Type B pancreatic cell (in vitro differentiated cells): ENCODE results near the gene DOCK3. TPM values are rescaled to one million over a fixed set of nuclear protein-coding genes. Genes with fewer than 3 reads are reported as not detected.

Experiments used
- DNase-seq: peaks from one replicate; pipeline ENCODE4 v3.0.0; 2021; ENCODE audit warnings: mixed read lengths; ENCODE audit not compliant: unreplicated experiment; ENCODE audit errors: extremely low spot score
- H3K27ac Mint-ChIP-seq: 2 replicates; pipeline ENCODE4 v1.8.0; 2021; ENCODE audit warnings: mild to moderate bottlenecking, mixed read lengths
- H3K27me3 Mint-ChIP-seq: 2 replicates; pipeline ENCODE4 v1.8.0; 2021; ENCODE audit warnings: mixed read lengths
- H3K36me3 Mint-ChIP-seq: 2 replicates; pipeline ENCODE4 v1.8.0; 2021; ENCODE audit warnings: mixed read lengths
- H3K4me1 Mint-ChIP-seq: one replicate; pipeline ENCODE4 v1.8.0; 2021; ENCODE audit warnings: mixed read lengths; ENCODE audit not compliant: unreplicated experiment
- H3K4me3 Mint-ChIP-seq: 2 replicates; pipeline ENCODE4 v1.8.0; 2021; ENCODE audit warnings: mild to moderate bottlenecking, mixed read lengths
- H3K9me3 Mint-ChIP-seq: 2 replicates; pipeline ENCODE4 v1.8.0; 2021; ENCODE audit warnings: mixed read lengths
- total RNA-seq: library from RNA; stranded (reverse); gene quantifications from 2 replicates; pipeline ENCODE4 v1.2.1, GENCODE V29; 2021; ENCODE audit warnings: low replicate concordance
- TF ChIP-seq, protein P1 (sequence below): fragments of 200-600 bp; sonication (generic); conservative IDR thresholded peaks from 2 replicates; pipeline ENCODE4 v1.5.0; 2021; ENCODE audit warnings: antibody characterized with exemption, mild to moderate bottlenecking

DOCK3 gene
- total RNA-seq, 1 donor from 2014 or later = 5.9 TPM

DNA sequence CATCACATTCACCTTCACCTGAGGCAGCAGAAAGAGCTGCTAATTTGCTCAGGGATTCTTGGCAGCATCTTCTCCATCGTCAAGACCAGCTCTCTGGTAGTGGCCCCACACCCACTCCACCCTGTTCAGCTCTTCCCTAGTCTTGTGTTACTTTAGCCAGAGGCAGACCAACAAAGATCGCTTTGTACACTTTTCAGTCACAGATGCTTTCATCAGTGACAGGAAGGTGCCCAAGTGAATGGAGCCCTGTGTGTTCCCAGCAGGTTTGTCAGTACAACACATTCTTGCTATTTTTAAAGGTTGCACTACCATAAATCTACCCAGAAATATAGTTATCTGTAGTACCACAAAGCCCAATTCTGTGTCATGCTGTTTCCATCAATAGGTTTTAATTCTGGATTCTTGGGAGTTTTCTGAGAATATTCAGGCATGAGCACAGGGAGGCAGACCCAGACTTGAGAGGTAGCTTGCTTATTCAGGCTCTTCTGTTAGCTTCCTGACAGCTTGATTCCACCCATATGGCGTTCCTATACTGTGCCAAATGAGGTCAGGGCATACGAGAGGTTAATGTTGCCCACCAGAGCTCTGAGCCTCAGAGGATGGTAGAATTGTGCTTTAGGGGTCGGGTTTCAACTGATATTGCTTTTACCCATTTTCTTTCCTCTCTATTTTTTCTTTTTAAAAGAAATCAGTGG lies 600.5 kb downstream of the DOCK3 start:
- Mint-ChIP-seq H3K4me3 (no peak overlapping the region), H3K27me3 (no peaks in the 10 kb centered on the region), H3K9me3 (no peaks in the 10 kb centered on the region), H3K36me3 (no peaks in the 10 kb centered on the region), H3K4me1 (no peaks in the 10 kb centered on the region), H3K27ac (no peak overlapping the region)
- no peak for DNase-seq
- TF ChIP-seq, protein P1, sequence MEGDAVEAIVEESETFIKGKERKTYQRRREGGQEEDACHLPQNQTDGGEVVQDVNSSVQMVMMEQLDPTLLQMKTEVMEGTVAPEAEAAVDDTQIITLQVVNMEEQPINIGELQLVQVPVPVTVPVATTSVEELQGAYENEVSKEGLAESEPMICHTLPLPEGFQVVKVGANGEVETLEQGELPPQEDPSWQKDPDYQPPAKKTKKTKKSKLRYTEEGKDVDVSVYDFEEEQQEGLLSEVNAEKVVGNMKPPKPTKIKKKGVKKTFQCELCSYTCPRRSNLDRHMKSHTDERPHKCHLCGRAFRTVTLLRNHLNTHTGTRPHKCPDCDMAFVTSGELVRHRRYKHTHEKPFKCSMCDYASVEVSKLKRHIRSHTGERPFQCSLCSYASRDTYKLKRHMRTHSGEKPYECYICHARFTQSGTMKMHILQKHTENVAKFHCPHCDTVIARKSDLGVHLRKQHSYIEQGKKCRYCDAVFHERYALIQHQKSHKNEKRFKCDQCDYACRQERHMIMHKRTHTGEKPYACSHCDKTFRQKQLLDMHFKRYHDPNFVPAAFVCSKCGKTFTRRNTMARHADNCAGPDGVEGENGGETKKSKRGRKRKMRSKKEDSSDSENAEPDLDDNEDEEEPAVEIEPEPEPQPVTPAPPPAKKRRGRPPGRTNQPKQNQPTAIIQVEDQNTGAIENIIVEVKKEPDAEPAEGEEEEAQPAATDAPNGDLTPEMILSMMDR = no peak

DNA sequence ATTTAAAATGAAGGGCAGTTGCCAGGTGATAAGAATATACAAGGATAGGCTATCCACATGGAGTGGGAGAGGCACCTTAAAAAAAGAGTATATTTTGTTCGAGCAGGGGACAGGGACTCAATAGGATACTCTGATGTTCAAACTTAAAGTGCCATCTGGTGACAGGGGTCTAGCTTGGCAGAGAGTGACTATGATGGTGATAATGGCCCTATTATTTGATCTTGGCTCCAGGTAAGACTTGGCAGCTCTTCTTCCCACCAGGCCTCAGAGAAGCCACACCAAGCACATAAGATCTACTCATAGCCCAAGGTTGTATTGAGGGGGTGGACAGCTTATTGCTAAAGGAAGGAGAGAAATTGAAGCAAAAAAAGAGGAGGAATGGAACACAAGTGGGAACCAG lies 601.3 kb downstream of the DOCK3 start:
- Mint-ChIP-seq H3K36me3 (no peaks in the 10 kb centered on the region), H3K4me3 (no peak overlapping the region), H3K4me1 (no peaks in the 10 kb centered on the region), H3K27me3 (no peaks in the 10 kb centered on the region), H3K9me3 (no peaks in the 10 kb centered on the region), H3K27ac (no peak overlapping the region)
- no peak for DNase-seq
- TF ChIP-seq, protein P1 = no peak

DNA sequence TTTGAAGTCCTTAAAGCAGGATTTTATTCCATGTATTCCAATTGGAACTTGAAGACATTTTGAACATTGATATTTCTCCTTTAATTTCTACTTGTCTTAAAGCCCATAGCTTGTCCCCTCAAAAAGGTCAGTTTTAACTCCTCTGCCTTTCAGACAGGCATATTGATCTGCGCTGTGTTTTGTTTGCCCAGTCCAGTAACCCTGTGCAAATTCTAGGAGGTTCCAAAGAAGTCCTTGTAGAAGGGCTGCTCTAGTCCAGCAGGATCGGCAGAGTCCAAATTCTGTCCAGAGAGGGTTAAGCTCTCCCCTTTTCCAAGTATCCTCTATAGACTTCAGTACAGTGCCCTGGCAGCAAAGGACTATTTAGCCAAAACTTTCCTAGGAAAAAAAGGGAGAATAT lies 604.7 kb downstream of the DOCK3 start:
- no peak for DNase-seq
- H3K36me3 Mint-ChIP-seq = peaks cover 11% of the 10 kb centered on the region
- H3K4me3 Mint-ChIP-seq = no peak overlapping the region
- H3K9me3 Mint-ChIP-seq = no peaks in the 10 kb centered on the region
- no peaks in the 10 kb centered on the region for H3K4me1 Mint-ChIP-seq
- TF ChIP-seq, protein P1 = no peak
- no peaks in the 10 kb centered on the region for H3K27me3 Mint-ChIP-seq
- H3K27ac Mint-ChIP-seq = no peak overlapping the region

DNA sequence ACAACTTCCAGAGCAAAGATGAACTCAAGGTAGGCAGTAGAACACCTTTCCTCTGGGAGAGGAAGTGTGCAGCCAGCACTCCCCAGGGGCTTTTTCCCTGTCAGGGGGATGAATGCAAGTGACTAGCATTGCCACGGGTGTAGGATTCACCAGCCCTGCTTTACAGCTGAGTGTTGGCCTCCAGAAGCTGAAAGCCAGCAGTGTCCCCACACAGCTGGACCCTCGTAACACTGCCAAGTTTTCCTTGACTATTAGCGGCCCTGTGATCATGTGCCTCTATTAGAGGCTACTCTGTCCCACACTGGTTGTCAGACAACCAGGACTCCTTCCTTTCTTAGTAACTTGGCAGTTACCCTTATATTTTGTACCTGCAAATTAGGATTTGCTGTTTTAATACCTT lies 605.4 kb downstream of the DOCK3 start:
- Mint-ChIP-seq H3K4me1 (no peaks in the 10 kb centered on the region), H3K4me3 (no peak overlapping the region), H3K27ac (no peak overlapping the region), H3K9me3 (peaks cover 3% of the 10 kb centered on the region), H3K27me3 (no peaks in the 10 kb centered on the region), H3K36me3 (peaks cover 14% of the 10 kb centered on the region)
- TF ChIP-seq, protein P1 = no peak
- DNase-seq = no peak

DNA sequence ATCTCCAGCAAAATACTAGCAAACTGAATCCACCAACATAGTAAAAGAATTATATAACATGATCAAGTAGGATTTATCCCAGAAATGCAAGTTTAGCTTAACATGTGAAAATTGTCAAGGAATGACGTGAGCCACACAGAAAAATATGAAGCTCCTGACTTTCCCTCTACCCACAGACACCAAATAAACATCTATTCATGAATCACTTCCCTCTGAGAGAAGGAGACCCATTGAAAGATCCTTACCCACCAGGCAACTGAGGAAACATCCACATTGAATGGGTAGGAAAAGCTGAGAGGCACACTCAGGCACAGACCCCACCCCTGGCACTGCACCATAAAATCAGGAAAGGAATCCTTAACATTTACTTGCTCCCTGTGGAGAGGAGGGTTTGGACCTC lies 608.2 kb downstream of the DOCK3 start:
- DNase-seq = no peak
- TF ChIP-seq, protein P1 = no peak
- Mint-ChIP-seq H3K36me3 (peaks cover 21% of the 10 kb centered on the region), H3K4me1 (no peaks in the 10 kb centered on the region), H3K9me3 (peaks cover 5% of the 10 kb centered on the region), H3K27me3 (no peaks in the 10 kb centered on the region), H3K27ac (no peak overlapping the region), H3K4me3 (no peak overlapping the region)
